Effector CD4-positive, alpha-beta T cell (primary cell): Measurements from ENCODE around the gene ZNF320.
A peak's percentile ranks its signal among the peaks of the same experiment; 100 is the strongest.
"Not testable (repeated sequence)": the region's sequence is repeated elsewhere in the genome, so short reads cannot be mapped to it uniquely, and the experiment has no call there.

ENCODE experiments used
- DNase-seq: peaks from one replicate; pipeline ENCODE4 v3.0.0-alpha.2; 2020

The ZNF320 gene

GRCh38 chr19:52917531-52917930, 20.1 kb upstream of the ZNF320 start:
- no peak for DNase-seq

- DNase-seq: no peak
Observed at GRCh38 chr19:52910648-52911047, 13.2 kb upstream of the ZNF320 start.

GRCh38 chr19:52904052-52904780, 6.8 kb upstream of the ZNF320 start:
- DNase-seq: not testable (repeated sequence)

GRCh38 chr19:52901842-52902241, 4.4 kb upstream of the ZNF320 start:
- DNase-seq: no peak

GRCh38 chr19:52898596-52898995, 1.2 kb upstream of the ZNF320 start:
- DNase-seq: not testable (repeated sequence)

GRCh38 chr19:52898101-52898500, 666 bp upstream of the ZNF320 start:
- DNase-seq: no peak

GRCh38 chr19:52896431-52897137, 851 bp downstream of the ZNF320 start:
- no peak for DNase-seq

- DNase-seq: no peak
Observed at GRCh38 chr19:52891336-52891735, 6.1 kb downstream of the ZNF320 start.

GRCh38 chr19:52889931-52890330, 7.5 kb downstream of the ZNF320 start:
- no peak for DNase-seq

- no peak for DNase-seq
Observed at GRCh38 chr19:52889076-52889475, 8.4 kb downstream of the ZNF320 start.

GRCh38 chr19:52880895-52881389, 16.5 kb downstream of the ZNF320 start:
- DNase-seq: no peak

- not testable (repeated sequence) for DNase-seq
Observed at GRCh38 chr19:52872996-52873395, 24.4 kb downstream of the ZNF320 start.

- DNase-seq: no peak
Observed at GRCh38 chr19:52871466-52871865, 26.0 kb downstream of the ZNF320 start.

- DNase-seq: not testable (repeated sequence)
Observed at GRCh38 chr19:52868031-52868430, 29.4 kb downstream of the ZNF320 start.

GRCh38 chr19:52857378-52858191, 39.9 kb downstream of the ZNF320 start, which contains the start of gene ZNF468:
Gene ZNF468, minus strand, starts transcription at chr19:52857619. Its CDS starts 3,347 bp downstream, at chr19:52854272.
- DNase-seq: peak; percentile 51

- not testable (repeated sequence) for DNase-seq
Observed at GRCh38 chr19:52856540-52857377, 40.7 kb downstream of the ZNF320 start.
